Activated T-cell treated with anti-CD3 and anti-CD28 coated beads, Interleukin-2, amount 50 U/mL, for 48 hours (primary cell): ENCODE measurements around the gene KRT33A.

Source experiments
- DNase-seq, 2 experiments: peaks; one replicate each; pipeline ENCODE4 v3.0.0-alpha.2; 2020

The KRT33A gene

DNA sequence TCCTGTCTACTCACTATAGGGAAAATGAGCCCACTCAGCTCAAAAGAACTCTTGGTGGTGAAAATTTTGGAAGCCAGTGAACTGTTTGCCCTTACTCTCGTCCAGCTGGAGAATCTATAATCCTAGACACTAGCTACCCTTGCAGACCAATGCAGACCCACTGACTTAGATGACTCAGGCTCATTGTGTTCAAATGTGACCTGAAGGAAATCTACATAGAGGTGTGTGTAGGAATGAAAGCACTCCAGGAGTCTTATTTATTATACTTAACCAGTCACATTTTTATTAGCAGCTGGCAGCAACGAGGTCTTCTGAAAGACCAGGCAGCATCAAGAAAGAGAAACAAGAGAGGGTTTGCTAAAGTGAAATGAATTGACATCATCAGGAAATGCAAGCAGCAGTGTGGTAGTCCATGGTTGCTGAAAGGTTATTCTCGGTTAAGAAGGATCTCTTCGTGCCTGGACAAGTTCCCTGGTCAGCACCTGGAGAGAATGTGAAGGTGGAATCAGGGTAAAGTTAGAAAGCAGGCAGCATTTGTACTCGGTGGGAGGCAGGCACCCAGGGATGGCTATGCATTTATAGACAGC, 49.3 kb downstream of the KRT33A start:
- DNase-seq = no peak

- no peak for DNase-seq
These were observed 52.0 kb downstream of the KRT33A start for GRCh38 chr17:41298458-41299135.

GRCh38 chr17:41296846-41297245, 53.8 kb downstream of the KRT33A start:
- no peak for DNase-seq
